HCT116 (cell line): ENCODE results near the gene HIP1R.

Source experiments
- ELF1 ChIP-seq: IDR thresholded peaks from 2 replicates; pipeline ENCODE4 v1.6.1; 2012; ENCODE audit warnings: low read depth, borderline replicate concordance
- JUND ChIP-seq: IDR thresholded peaks from 2 replicates; pipeline ENCODE4 v1.6.1; 2012
- POLR2A ChIP-seq: IDR thresholded peaks from 2 replicates; pipeline ENCODE4 v1.7.0; 2011; ENCODE audit warnings: borderline replicate concordance; ENCODE audit not compliant: insufficient read depth, insufficient read length; ENCODE audit errors: extremely low read depth
- SP1 ChIP-seq: IDR thresholded peaks from 2 replicates; pipeline ENCODE4 v1.6.1; 2012; ENCODE audit warnings: low read depth
- ZNF274 ChIP-seq: fragments of 200-500 bp; sonication (Bioruptor generic); IDR thresholded peaks from 2 replicates; pipeline ENCODE4 v1.6.1; 2014; ENCODE audit warnings: mild to moderate bottlenecking, low read depth, low read length, inconsistent platforms
- TF ChIP-seq, protein P1 (sequence below), 3 experiments: fragments of 200-600 bp in 1 of 3; sonication (generic) in 1 of 3; IDR thresholded peaks in 2 of 3; conservative IDR thresholded peaks in 1 of 3; 2 replicates each; pipeline ENCODE4 v1.5.1; 2012 to 2017; ENCODE audit warnings: low read depth in 2 of 3, low read length in 2 of 3, antibody characterized with exemption in 1 of 3, borderline replicate concordance in 1 of 3, control low read depth in 1 of 3, mild to moderate bottlenecking in 1 of 3, mixed read lengths in 1 of 3, mixed run types in 1 of 3, moderate library complexity in 1 of 3; ENCODE audit not compliant: insufficient read depth in 1 of 3
- TF ChIP-seq, protein P2 (sequence below): IDR thresholded peaks from 2 replicates; pipeline ENCODE4 v1.6.1; 2012

DNA sequence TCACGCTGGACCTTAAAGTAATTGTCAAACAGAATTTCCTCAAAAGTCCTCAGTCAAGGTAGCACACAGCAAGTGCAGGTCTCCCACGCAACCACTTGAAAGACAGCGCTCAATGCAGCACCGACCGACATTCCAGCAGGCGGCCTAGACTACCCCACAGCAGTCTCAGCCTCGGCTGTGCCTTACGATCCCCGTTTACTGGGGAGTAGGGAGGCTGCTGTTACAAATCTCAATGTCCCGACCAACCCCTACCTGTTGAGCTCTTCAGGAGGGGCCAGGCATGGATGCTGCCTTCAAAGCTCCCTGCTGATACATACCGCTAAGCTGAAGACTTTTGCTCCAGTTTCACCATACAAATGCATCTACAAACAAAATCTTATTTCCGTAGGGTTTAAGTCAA, 38.8 kb downstream of the HIP1R start:
- TF ChIP-seq, protein P1, sequence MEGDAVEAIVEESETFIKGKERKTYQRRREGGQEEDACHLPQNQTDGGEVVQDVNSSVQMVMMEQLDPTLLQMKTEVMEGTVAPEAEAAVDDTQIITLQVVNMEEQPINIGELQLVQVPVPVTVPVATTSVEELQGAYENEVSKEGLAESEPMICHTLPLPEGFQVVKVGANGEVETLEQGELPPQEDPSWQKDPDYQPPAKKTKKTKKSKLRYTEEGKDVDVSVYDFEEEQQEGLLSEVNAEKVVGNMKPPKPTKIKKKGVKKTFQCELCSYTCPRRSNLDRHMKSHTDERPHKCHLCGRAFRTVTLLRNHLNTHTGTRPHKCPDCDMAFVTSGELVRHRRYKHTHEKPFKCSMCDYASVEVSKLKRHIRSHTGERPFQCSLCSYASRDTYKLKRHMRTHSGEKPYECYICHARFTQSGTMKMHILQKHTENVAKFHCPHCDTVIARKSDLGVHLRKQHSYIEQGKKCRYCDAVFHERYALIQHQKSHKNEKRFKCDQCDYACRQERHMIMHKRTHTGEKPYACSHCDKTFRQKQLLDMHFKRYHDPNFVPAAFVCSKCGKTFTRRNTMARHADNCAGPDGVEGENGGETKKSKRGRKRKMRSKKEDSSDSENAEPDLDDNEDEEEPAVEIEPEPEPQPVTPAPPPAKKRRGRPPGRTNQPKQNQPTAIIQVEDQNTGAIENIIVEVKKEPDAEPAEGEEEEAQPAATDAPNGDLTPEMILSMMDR (IDR thresholded peaks at IDR 0.05 in 2 of 3, conservative IDR thresholded peaks at IDR 0.05 in 1 of 3; ENCODE audit: borderline replicate concordance in 1 of 3, insufficient read depth in 1 of 3, low read depth in 2 of 3, low read length in 2 of 3), result no peak
- TF ChIP-seq, protein P2, sequence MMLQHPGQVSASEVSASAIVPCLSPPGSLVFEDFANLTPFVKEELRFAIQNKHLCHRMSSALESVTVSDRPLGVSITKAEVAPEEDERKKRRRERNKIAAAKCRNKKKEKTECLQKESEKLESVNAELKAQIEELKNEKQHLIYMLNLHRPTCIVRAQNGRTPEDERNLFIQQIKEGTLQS, result no peak
- no peak for TF ChIP-seq ELF1
- TF ChIP-seq POLR2A, result no peak
- no peak for TF ChIP-seq ZNF274
- TF ChIP-seq SP1, result no peak
- TF ChIP-seq JUND, result no peak
